OCI-LY3 (cell line): ENCODE data around the gene MTERF2.

Experiments used
- H2AFZ ChIP-seq: fragments of 200-600, 300-600 bp; shearing (Covaris generic); 2 replicates; pipeline ENCODE4 v1.6.0; 2014; ENCODE audit warnings: antibody characterized with exemption, low read depth, low read length
- H3K27ac ChIP-seq: fragments of 200-600, 300-600 bp; sonication (generic); 2 replicates; pipeline ENCODE4 v1.5.1; 2014; ENCODE audit warnings: mild to moderate bottlenecking, low read length, moderate library complexity, mixed read lengths
- H3K27me3 ChIP-seq: fragments of 200-600, 300-600 bp; sonication (generic); 2 replicates; pipeline ENCODE4 v1.6.1; 2014; ENCODE audit warnings: low read depth, low read length, mixed read lengths
- H3K36me3 ChIP-seq: fragments of 200-600, 300-600 bp; sonication (generic); replicated peaks from 2 replicates; pipeline ENCODE3; 2014; ENCODE audit warnings: low read depth, low read length, mixed read lengths
- H3K4me1 ChIP-seq: fragments of 300-600, 200-600 bp; sonication (generic); 2 replicates; pipeline ENCODE4 v1.6.1; 2014; ENCODE audit warnings: low read length, mixed read lengths
- H3K4me2 ChIP-seq: fragments of 200-600, 300-600 bp; sonication (generic); 2 replicates; pipeline ENCODE4 v1.6.1; 2014; ENCODE audit warnings: low read length, mixed read lengths
- H3K4me3 ChIP-seq: fragments of 300-600, 200-600 bp; sonication (generic); 2 replicates; pipeline ENCODE4 v1.5.1; 2014; ENCODE audit warnings: antibody characterized with exemption, mild to moderate bottlenecking, low read length, moderate library complexity
- H3K79me2 ChIP-seq: fragments of 300-600, 200-600 bp; shearing (Covaris generic); 2 replicates; pipeline ENCODE4 v1.6.1; 2014; ENCODE audit warnings: mild to moderate bottlenecking, low read length, mixed read lengths
- H3K9ac ChIP-seq: fragments of 300-600, 200-600 bp; shearing (Covaris generic); 2 replicates; pipeline ENCODE4 v1.6.0; 2014; ENCODE audit warnings: mild to moderate bottlenecking, low read length, moderate library complexity
- H3K9me3 ChIP-seq: fragments of 200-600, 300-600 bp; shearing (Covaris generic); 2 replicates; pipeline ENCODE4 v1.6.1; 2014; ENCODE audit warnings: low read length, mixed read lengths; ENCODE audit not compliant: insufficient read depth
- H4K20me1 ChIP-seq: fragments of 200-600, 300-600 bp; sonication (generic); 2 replicates; pipeline ENCODE4 v1.6.1; 2016; ENCODE audit warnings: low read length, mixed read lengths; ENCODE audit not compliant: insufficient read depth
- EZH2phosphoT487 ChIP-seq: fragments of 200-600 bp; shearing (Covaris generic); IDR thresholded peaks from 2 replicates; pipeline ENCODE4 v1.6.1; 2018; ENCODE audit warnings: antibody characterized with exemption, mixed run types, low read depth
- TF ChIP-seq, protein P1 (sequence below): fragments of 200-600, 300-600 bp; sonication (generic); IDR thresholded peaks from 2 replicates; pipeline ENCODE4 v1.5.1; 2014; ENCODE audit warnings: antibody characterized with exemption, low read length, low read depth

Gene MTERF2

DNA sequence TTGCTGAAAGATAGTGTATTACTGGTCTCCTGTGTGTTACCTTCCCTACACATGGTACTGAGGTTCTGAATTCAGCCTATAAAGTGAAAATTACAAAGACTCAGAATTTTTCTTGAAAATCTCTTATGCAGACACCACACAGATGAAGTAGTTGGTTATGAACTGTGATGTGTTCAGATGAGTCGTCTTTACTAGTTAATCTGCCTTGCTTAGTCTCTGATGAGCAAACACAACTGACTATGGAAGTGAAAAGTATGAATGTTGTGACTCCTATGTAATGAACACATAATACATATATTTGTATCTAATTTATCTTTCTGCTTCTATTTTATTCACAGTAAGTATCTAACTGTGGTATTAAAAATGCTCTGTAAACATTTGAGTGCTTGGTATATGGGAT lies 4.7 kb downstream of the MTERF2 start:
- no peak overlapping the region for H3K9ac ChIP-seq
- 0 out of 2 replicates have a peak, but pooled peaks cover 7% of the 10 kb centered on the region for H3K79me2 ChIP-seq
- H3K36me3 ChIP-seq, result peaks cover 21% of the 10 kb centered on the region
- H3K27me3 ChIP-seq, result no peaks in the 10 kb centered on the region
- H3K27ac ChIP-seq, result no peak overlapping the region
- peaks cover 7% of the 10 kb centered on the region; the same call in 1 of the 2 replicates for H3K4me1 ChIP-seq
- H4K20me1 ChIP-seq, result no peaks in the 10 kb centered on the region
- H3K4me2 ChIP-seq, result no peak overlapping the region
- no peaks in the 10 kb centered on the region for H3K9me3 ChIP-seq
- H2AFZ ChIP-seq, result no peak overlapping the region
- TF ChIP-seq EZH2phosphoT487, result no peak
- TF ChIP-seq, protein P1, sequence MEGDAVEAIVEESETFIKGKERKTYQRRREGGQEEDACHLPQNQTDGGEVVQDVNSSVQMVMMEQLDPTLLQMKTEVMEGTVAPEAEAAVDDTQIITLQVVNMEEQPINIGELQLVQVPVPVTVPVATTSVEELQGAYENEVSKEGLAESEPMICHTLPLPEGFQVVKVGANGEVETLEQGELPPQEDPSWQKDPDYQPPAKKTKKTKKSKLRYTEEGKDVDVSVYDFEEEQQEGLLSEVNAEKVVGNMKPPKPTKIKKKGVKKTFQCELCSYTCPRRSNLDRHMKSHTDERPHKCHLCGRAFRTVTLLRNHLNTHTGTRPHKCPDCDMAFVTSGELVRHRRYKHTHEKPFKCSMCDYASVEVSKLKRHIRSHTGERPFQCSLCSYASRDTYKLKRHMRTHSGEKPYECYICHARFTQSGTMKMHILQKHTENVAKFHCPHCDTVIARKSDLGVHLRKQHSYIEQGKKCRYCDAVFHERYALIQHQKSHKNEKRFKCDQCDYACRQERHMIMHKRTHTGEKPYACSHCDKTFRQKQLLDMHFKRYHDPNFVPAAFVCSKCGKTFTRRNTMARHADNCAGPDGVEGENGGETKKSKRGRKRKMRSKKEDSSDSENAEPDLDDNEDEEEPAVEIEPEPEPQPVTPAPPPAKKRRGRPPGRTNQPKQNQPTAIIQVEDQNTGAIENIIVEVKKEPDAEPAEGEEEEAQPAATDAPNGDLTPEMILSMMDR, result no peak
- no peak overlapping the region for H3K4me3 ChIP-seq

DNA sequence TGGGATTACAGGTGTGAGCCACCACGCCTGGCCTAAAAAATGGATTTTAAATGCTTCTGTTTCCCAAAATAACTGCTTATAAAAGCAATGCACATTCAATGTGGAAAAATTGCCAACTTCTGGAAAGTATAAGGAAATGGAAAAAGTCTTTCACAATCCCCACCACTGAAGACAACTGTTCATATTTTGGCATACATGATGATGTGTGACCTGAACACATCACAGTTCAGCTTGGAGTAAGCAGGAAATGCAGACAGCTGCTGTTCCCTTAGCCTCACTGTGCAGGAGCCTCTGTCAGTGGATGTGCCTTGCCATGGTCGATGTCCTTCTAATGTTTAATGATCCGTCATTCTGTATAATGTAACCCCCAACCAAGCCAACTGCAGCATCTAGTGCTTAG lies 5.2 kb downstream of the MTERF2 start:
- no peaks in the 10 kb centered on the region for H4K20me1 ChIP-seq
- H3K79me2 ChIP-seq, result 0 out of 2 replicates have a peak, but pooled peaks cover 7% of the 10 kb centered on the region
- peaks cover 21% of the 10 kb centered on the region for H3K36me3 ChIP-seq
- TF ChIP-seq, protein P1, result no peak
- TF ChIP-seq EZH2phosphoT487, result no peak
- no peak overlapping the region for H3K4me3 ChIP-seq
- no peak overlapping the region for H3K9ac ChIP-seq
- no peak overlapping the region for H2AFZ ChIP-seq
- no peaks in the 10 kb centered on the region for H3K27me3 ChIP-seq
- H3K9me3 ChIP-seq, result no peaks in the 10 kb centered on the region
- no peak overlapping the region for H3K27ac ChIP-seq
- no peak overlapping the region for H3K4me2 ChIP-seq
- peaks cover 7% of the 10 kb centered on the region; the same call in 1 of the 2 replicates for H3K4me1 ChIP-seq

DNA sequence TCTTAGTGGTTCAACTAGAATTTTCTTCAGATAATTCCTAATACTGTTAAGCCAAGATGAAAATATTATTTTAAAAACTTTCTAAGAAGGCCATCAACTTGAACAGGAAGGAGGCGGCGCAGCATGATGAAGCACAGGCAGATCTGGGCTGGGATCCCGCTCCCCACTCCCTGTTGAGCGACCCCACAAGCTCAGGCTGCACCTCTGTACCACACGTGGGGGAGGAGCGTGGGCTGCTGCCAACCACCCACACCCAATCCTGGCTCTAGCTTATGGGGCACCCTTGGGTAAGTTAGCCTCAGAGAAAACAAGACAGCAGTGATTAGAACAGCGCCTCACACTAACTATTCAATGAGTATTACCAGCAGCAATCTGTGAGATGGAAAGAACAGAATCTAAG lies 6.0 kb downstream of the MTERF2 start:
- Histone ChIP-seq H3K4me1 (peaks cover 2% of the 10 kb centered on the region; the same call in 1 of the 2 replicates), H3K79me2 (0 out of 2 replicates have a peak, but pooled peaks cover 5% of the 10 kb centered on the region), H3K4me2 (no peak overlapping the region), H2AFZ (no peak overlapping the region), H3K27me3 (no peaks in the 10 kb centered on the region), H3K36me3 (peaks cover 21% of the 10 kb centered on the region), H3K9ac (no peak overlapping the region), H4K20me1 (no peaks in the 10 kb centered on the region), H3K27ac (no peak overlapping the region), H3K4me3 (no peak overlapping the region), H3K9me3 (no peaks in the 10 kb centered on the region)
- TF ChIP-seq EZH2phosphoT487, result no peak
- TF ChIP-seq, protein P1, result no peak

DNA sequence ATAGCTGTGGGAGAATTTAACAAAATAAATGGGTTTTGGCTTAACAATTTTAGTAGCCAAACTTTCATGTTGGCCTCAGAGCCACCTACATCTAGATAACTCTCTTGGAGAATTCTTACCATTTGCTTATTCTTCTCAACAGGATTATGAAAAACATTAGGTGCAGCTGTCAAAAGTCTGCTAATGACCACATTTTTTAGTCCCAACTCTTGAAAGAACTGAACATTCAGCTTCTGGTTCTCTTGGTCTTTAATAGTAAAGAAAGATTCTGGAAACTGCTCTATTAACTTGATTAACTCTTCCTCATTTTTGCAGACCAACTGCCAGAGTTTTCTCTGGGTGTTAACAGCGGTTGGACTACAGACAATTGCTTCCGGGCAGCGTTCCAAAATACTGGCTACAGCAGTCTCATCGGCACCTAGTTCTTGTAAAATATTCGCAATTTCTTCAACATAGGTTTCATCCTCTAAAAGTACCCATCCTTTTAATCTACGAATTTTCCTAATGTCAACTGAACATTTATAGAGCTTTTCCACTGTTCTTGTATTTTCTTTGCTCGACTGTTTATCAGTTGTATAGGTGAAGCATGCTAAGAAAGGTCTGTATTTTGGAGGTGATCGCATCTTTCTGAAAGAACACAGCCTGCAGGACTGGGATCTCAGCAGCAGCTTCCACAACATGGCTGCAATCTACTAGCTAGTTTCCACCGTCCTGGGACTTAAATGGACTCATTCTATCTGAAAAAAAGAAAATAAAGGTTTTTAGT lies 8.7 kb downstream of the MTERF2 start:
- no peak overlapping the region for H2AFZ ChIP-seq
- H3K27ac ChIP-seq, result no peak overlapping the region
- no peak overlapping the region for H3K9ac ChIP-seq
- H3K79me2 ChIP-seq, result no peaks in the 10 kb centered on the region
- H4K20me1 ChIP-seq, result peaks cover 5% of the 10 kb centered on the region; the same call in 1 of the 2 replicates
- TF ChIP-seq, protein P1, result no peak
- no peak for TF ChIP-seq EZH2phosphoT487
- H3K36me3 ChIP-seq, result peaks cover 3% of the 10 kb centered on the region
- peaks cover 10% of the 10 kb centered on the region for H3K4me1 ChIP-seq
- no peak overlapping the region for H3K4me3 ChIP-seq
- H3K4me2 ChIP-seq, result no peak overlapping the region
- no peaks in the 10 kb centered on the region for H3K27me3 ChIP-seq
- no peaks in the 10 kb centered on the region for H3K9me3 ChIP-seq
